Stimulated activated CD8-positive, alpha-beta memory T cell treated with anti-CD3 and anti-CD28 coated beads, Interleukin-15, amount 100 ng/mL, for 24 hours (primary cell): ENCODE data around the gene PDK3.

Experiments
- DNase-seq: peaks from one replicate; pipeline ENCODE4 v3.0.0-alpha.2; 2020; ENCODE audit warnings: low read depth

Gene PDK3

GRCh38 chrX:24464836-24465531, at the start of gene PDK3:
Gene PDK3, plus strand, starts transcription at chrX:24465286. Its CDS starts 170 bp downstream, at chrX:24465456.
- DNase-seq, result peak; percentile 47

GRCh38 chrX:24415921-24416320, 49.2 kb upstream of the PDK3 start:
- DNase-seq, result no peak

GRCh38 chrX:24423960-24424359, 41.1 kb upstream of the PDK3 start:
- no peak for DNase-seq

- DNase-seq, result no peak
These were observed 40.1 kb upstream of the PDK3 start for GRCh38 chrX:24424948-24425347.

GRCh38 chrX:24425806-24426205, 39.3 kb upstream of the PDK3 start:
- no peak for DNase-seq

GRCh38 chrX:24426340-24426913, 38.7 kb upstream of the PDK3 start:
- DNase-seq, result no peak

GRCh38 chrX:24426921-24427746, 38.0 kb upstream of the PDK3 start:
- DNase-seq, result no peak

- no peak for DNase-seq
These were observed 37.4 kb upstream of the PDK3 start for GRCh38 chrX:24427747-24428019.

GRCh38 chrX:24428516-24428915, 36.6 kb upstream of the PDK3 start:
- DNase-seq, result no peak

GRCh38 chrX:24435060-24435459, 30.0 kb upstream of the PDK3 start:
- DNase-seq, result no peak

- no peak for DNase-seq
These were observed 21.2 kb upstream of the PDK3 start for GRCh38 chrX:24443918-24444317.

- no peak for DNase-seq
These were observed 20.4 kb upstream of the PDK3 start for GRCh38 chrX:24444645-24445044.

GRCh38 chrX:24448762-24449250, 16.3 kb upstream of the PDK3 start:
- DNase-seq, result no peak

- DNase-seq, result no peak
These were observed 2.0 kb upstream of the PDK3 start for GRCh38 chrX:24463077-24463476.

GRCh38 chrX:24464498-24464835, 619 bp upstream of the PDK3 start:
- no peak for DNase-seq

GRCh38 chrX:24465532-24465865, 413 bp downstream of the PDK3 start:
- no peak for DNase-seq

- DNase-seq, result no peak
These were observed 939 bp downstream of the PDK3 start for GRCh38 chrX:24466025-24466424.

GRCh38 chrX:24468245-24468644, 3.2 kb downstream of the PDK3 start:
- DNase-seq, result no peak

- DNase-seq, result no peak
These were observed 6.7 kb downstream of the PDK3 start for GRCh38 chrX:24471808-24472207.

- no peak for DNase-seq
These were observed 10.4 kb downstream of the PDK3 start for GRCh38 chrX:24475480-24475879.

GRCh38 chrX:24478509-24478908, 13.4 kb downstream of the PDK3 start:
- DNase-seq, result no peak

GRCh38 chrX:24479924-24480323, 14.8 kb downstream of the PDK3 start:
- peak; percentile 7 for DNase-seq

- no peak for DNase-seq
These were observed 15.3 kb downstream of the PDK3 start for GRCh38 chrX:24480400-24480865.
